Activated CD4-positive, alpha-beta T cell treated with anti-CD3 and anti-CD28 coated beads for 48 hours (primary cell): ENCODE results near the gene PA2G4.
"Not testable (repeated sequence)": the region's sequence is repeated elsewhere in the genome, so short reads cannot be mapped to it uniquely, and the experiment has no call there.

Source experiments
- DNase-seq: peaks from one replicate; pipeline ENCODE4 v3.0.0-alpha.2; 2020

Gene PA2G4

GRCh38 chr12:56104109-56104814, at the start of gene PA2G4:
Gene PA2G4, plus strand, starts transcription at chr12:56104559. Its CDS starts 179 bp downstream, at chr12:56104738.
- DNase-seq: peak; percentile 98

- DNase-seq: not testable (repeated sequence)
Observed at GRCh38 chr12:56059964-56060363, 44.4 kb upstream of the PA2G4 start.

DNA sequence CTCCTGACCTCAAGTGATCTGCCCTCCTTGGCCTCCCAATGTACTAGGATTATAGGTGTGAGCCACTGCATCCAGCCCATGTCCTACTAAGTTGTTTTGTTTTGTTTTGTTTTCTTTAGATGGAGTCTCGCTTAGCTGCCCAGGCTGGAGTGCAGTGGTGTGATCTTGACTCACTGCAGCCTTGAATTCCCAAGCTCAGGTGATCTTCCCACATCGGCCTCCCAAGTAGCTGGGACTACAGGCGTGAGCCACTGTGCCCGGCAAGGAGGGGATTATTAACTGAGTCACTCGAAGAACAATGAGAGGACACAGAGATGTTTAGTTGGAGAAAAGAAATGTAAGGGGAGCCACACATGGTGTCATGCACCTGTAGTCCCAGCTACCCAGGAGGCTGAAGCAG, 42.4 kb upstream of the PA2G4 start:
- DNase-seq: no peak

DNA sequence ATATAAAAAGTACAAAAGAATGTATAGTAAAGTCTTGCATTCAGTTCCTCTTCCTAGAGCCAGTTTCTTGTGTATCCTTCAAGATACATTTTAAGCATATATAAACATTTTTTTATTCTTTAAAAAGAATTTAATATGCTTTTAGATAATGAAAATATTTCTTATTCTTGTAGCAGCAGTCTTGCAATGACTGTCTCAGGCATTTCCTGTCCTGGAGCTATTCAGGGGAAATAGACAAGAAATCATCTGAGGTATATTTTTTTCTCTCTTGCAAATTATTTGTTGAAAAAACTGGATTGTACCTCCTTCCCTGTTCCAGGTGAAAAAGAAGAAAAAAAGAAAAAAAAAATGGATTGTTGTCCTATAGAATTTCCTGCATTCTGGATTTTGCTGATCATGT, 41.4 kb upstream of the PA2G4 start:
- DNase-seq: no peak

DNA sequence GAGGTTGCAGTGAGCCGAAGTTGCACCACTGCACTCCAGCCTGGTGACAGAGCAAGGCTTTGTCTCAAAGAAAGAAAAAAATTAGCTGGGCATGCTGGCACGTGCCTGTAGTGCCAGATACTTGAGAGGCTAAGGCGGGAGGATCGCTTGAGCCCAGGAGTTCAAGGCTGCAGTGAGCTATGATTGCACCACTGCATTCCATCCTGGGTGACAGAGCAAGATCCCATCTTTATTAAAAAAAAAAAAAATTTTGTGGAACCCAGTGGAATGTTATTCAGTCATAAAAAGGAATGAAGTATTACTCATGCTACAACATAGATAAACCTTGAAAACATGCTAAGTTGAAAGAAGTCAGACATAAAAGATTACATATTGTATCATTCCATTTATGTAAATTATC, 32.7 kb upstream of the PA2G4 start:
- DNase-seq: no peak

DNA sequence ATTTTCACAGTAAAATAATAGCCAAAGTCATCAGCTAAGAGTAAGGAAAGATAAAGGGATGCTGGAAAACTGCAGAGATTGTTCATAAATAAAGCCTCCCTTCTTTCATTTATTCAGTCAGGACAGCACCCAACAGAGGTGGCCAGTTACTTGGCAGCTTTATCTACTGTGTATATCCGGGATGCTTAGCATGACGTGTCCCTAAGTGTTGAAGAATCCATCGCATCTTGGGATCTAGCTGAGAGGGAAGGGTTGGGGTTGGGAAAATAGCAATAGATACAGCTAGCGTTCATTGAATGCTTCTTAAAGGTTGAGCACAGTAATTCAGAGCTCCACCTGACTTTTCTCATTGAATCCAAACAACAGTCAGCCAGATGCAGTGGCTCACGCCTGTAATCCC, 30.0 kb upstream of the PA2G4 start:
- no peak for DNase-seq

GRCh38 chr12:56077966-56078365, 26.4 kb upstream of the PA2G4 start:
- DNase-seq: not testable (repeated sequence)

GRCh38 chr12:56078427-56078826, 25.9 kb upstream of the PA2G4 start:
- DNase-seq: no peak

- peak; percentile 72 for DNase-seq
Observed at GRCh38 chr12:56078931-56079722, 25.2 kb upstream of the PA2G4 start.

DNA sequence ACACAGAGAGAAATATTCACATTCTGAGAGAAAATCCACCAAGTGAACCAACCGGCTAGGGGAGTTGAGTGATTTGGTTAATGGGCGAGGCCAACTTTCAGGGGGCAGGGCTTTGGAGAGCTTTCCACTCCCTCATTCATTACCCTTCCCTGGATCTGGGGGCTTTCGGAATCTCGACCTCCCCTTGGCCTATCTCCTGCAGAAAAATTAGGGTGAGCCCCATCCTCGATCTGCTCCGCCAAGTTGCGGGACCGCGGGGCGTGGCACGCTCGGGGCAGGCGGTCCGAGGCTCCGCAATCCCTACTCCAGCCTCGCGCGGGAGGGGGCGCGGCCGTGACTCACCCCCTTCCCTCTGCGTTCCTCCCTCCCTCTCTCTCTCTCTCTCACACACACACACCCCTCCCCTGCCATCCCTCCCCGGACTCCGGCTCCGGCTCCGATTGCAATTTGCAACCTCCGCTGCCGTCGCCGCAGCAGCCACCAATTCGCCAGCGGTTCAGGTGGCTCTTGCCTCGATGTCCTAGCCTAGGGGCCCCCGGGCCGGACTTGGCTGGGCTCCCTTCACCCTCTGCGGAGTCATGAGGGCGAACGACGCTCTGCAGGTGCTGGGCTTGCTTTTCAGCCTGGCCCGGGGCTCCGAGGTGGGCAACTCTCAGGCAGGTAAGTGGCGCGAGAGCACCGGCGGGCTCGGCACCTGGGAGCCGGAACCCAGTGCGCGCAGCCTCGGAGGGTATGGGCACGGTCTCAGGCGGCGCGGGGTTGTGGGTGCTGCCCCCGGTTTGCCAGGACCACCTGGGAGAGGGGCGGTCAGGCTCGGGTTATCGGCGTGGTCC, 24.4 kb upstream of the PA2G4 start, which contains the start of gene ERBB3:
ERBB3 (plus strand) TSS at position 443 of the 833 bp plus-strand sequence; CDS start at position 579, 136 bp downstream.
- DNase-seq: peak; percentile 77

- DNase-seq: no peak
Observed at GRCh38 chr12:56080556-56081138, 23.7 kb upstream of the PA2G4 start.

DNA sequence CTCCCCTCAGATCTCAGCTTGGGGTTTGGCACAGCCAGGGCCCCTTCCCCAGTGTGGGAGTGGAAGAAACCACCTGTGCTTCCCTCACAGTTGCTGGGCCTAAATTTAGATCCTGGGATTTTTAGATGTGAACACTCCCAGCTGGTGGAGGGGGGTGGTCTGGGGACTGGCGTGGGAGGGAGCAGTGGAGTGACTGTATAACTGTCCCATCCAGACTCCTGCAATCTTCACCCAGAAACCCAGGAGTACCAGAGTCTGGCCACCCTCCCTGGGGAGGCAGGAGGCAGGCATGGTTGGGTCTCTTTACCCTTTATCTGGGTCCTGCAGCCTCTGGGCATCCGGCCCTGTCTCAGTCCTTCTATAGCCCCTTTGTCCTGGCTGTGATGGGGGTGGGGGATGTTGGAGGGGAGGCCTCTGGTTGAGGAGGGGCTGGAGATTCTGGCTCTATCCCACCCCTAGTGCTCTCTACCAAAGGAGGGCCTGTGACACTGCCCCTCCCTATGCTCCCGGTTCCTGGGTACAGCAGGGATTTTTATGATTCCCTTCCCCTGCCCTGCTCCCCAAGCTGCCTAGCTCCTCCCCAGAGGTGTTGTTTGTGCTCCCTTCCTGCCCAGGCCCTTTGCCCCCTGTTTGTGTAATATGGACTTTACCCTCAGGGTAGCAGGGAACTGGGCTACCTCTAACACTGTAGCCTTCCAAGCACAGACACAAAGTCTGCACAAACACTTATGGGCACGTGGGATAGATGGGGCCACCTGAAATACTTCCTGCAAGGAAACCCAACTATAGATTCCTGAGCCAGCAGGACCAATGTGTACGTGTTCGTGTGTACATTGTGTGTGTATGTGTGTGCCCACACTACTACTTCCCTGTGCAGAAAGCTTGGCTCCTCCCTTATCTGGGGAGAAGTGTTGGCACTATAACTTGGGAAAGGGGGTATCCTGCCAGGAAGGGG, 22.7 kb upstream of the PA2G4 start:
- DNase-seq: no peak

GRCh38 chr12:56082382-56082781, 22.0 kb upstream of the PA2G4 start:
- DNase-seq: no peak

- DNase-seq: no peak
Observed at GRCh38 chr12:56082967-56083366, 21.4 kb upstream of the PA2G4 start.

DNA sequence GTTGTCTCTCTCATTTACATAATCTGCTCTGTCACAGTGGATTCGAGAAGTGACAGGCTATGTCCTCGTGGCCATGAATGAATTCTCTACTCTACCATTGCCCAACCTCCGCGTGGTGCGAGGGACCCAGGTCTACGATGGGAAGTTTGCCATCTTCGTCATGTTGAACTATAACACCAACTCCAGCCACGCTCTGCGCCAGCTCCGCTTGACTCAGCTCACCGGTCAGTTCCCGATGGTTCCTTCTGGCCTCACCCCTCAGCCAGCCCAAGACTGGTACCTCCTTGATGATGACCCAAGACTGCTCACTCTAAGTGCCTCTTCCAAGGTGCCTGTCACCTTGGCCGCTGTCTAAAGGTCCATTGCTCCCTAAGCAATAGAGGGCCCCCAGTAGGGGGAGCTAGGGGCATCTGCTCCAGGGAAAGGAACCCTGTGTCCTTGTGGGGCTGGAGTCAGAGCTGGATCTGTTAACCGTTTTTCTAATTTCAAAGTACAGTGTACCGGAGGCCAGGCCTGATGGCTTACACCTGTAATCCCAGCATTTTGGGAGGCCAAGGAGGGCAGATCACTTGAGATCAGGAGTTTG, 19.3 kb upstream of the PA2G4 start:
- peak; percentile 43 for DNase-seq

DNA sequence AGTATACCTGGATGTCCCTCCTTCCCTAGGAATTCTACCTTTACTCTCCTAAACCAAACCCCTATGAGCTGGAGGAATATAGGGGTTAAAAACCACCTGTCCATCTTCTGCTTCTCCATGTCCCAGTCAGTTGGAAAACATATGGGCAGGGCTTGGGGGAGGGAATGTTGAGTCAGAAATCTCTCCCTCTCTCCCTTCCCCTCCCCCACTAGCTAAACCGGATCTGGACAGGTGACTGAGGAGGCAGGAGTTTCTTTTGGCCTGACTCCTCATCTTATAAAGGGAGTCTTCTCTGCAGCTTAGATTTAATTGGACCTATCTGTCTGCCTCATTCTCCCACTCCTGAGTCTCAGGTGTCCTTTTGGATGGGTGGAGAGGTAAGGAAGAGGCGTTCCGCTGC, 18.3 kb upstream of the PA2G4 start:
- no peak for DNase-seq

DNA sequence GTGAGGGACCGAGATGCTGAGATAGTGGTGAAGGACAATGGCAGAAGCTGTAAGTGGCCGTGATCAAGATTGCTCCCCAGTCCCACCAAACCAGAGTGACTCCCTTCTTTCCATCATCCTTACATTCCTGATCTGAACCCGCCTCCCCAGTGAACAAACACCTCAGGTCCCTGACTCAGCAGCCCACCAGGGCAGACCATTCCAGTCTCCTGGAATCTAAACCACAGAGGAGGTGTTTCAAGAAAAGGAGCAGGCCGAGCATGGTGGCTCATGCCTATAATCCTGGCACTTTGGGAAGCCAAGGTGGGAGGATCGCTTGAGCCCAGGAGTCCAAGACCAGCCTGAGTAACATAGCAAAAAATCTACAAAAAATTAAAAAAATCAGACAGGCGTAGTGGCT, 17.8 kb upstream of the PA2G4 start:
- no peak for DNase-seq

DNA sequence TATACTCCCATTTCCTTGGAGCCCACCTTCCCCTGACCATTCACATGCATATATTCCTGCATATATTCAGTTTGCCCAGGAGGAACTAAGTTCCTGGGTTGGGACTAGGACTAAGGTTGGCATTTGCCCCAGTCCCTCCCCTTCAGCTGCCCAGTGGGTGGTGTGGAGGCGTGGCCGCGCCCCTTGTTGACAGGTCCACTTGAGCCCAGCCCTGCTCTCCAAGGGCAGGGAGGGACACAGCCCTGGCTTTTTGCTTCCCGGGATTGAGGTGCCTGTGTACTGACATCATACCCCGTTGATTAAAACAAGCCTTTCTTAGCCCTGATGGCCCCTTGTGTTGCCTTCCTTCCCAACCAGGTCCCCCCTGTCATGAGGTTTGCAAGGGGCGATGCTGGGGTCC, 17.1 kb upstream of the PA2G4 start:
- no peak for DNase-seq

- no peak for DNase-seq
Observed at GRCh38 chr12:56097738-56098137, 6.6 kb upstream of the PA2G4 start.

DNA sequence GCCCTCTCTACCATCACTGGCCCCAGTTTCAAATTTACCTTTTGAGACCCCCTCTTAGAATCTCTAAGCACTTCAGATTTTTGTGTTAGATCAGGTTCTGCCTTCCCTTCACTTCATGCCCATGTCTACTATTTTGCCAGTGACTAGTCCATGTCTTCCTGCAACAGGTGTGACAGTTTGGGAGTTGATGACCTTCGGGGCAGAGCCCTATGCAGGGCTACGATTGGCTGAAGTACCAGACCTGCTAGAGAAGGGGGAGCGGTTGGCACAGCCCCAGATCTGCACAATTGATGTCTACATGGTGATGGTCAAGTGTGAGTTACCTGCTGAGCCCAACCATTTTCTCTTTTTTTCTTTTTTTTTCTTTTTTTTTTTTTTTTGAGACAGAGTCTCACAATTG, 5.8 kb upstream of the PA2G4 start:
- no peak for DNase-seq

DNA sequence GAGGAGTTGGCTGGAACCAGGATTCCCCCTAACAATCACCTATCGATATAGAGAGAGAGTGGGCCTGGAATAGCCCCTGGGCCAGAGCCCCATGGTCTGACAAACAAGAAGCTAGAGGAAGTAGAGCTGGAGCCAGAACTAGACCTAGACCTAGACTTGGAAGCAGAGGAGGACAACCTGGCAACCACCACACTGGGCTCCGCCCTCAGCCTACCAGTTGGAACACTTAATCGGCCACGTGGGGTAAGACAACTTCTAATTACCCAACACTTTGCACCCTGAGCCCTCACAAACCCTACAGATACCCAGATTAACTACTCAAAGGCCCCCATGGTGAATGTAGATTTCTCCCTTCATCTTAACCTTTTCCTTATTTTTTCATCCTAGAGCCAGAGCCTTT, 4.6 kb upstream of the PA2G4 start:
- DNase-seq: no peak
